ENCODE measurements around the gene TREX2. TPM values are rescaled to one million over a fixed set of nuclear protein-coding genes. Genes with fewer than 3 reads are reported as not detected.

The TREX2 gene
- total RNA-seq, 1 experiment from 2014 or later: 1.1 TPM

DNA sequence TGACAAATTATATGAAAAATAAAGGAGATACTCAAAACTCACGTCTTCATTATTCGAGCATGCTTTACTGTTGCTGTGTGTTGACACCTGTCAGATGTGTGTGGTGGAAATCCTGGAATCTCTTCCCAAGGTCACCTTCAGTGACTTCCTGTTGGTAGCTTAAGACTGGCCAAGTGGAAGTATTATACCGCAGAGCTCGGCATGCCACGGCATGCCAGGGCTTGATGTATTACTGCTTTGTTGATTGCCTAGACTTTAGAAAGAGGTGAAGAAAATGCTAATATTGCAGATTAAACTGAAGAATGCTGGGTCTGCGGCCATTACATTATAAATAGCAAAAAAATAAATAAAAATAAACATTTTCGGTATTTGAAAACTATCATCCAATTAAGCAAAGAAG, 4.6 kb downstream of the TREX2 start:
- Histone ChIP-seq H4K8ac (replicated peaks; ENCODE audit: insufficient read length, low read depth, low read length) (no peak overlapping the region), H2BK12ac (ENCODE audit: insufficient read length, low read depth, low read length) (no peak overlapping the region), H3K79me2 (ENCODE audit: insufficient read depth, low read length) (no peaks in the 10 kb centered on the region), H3K23ac (ENCODE audit: insufficient read length, low read depth, low read length) (no peak overlapping the region), H3K4me2 (ENCODE audit: insufficient read depth, insufficient read length, low read length) (no peak overlapping the region), H2AFZ (ENCODE audit: low read length) (no peak overlapping the region), H2BK15ac (ENCODE audit: low read depth, low read length) (no peak overlapping the region), H4K5ac (ENCODE audit: insufficient read length, low read depth, low read length) (no peak overlapping the region), H3K14ac (ENCODE audit: insufficient read depth, low read length) (no peak overlapping the region), H4K91ac (ENCODE audit: insufficient read length, low read depth, low read length) (no peak overlapping the region), H3K9ac (ENCODE audit: extremely low read depth, insufficient read length, low read length) (no peak overlapping the region), H3K56ac (ENCODE audit: insufficient read length, low read depth, low read length) (no peak overlapping the region), H3K79me1 (ENCODE audit: insufficient read depth, low read depth, low read length, poor library complexity, severe bottlenecking) (no peaks in the 10 kb centered on the region), H2BK5ac (ENCODE audit: insufficient read length, low read length) (no peak overlapping the region), H3K27ac (ENCODE audit: insufficient read length, low read depth, low read length) (no peak overlapping the region), H2BK20ac (ENCODE audit: low read depth, low read length, poor library complexity, severe bottlenecking) (no peak overlapping the region), H3K9me3 (ENCODE audit: control insufficient read depth, low read depth, low read length) (peaks cover 11% of the 10 kb centered on the region), H3K18ac (ENCODE audit: insufficient read length, low read depth, low read length) (no peak overlapping the region), H4K20me1 (ENCODE audit: control insufficient read depth, insufficient read depth, insufficient read length) (no peaks in the 10 kb centered on the region), H3K4me1 (ENCODE audit: insufficient read depth, low read length) (no peaks in the 10 kb centered on the region), H2BK120ac (ENCODE audit: low read depth, low read length, poor library complexity, severe bottlenecking) (no peak overlapping the region), H3K23me2 (ENCODE audit: insufficient read length, low read depth, low read length, poor library complexity, severe bottlenecking) (no peaks in the 10 kb centered on the region), H3K27me3 (ENCODE audit: insufficient read depth, low read length) (no peaks in the 10 kb centered on the region), H3K4ac (ENCODE audit: low read depth, low read length) (no peak overlapping the region), H3T11ph (ENCODE audit: low read length) (no peak overlapping the region), H2AK5ac (ENCODE audit: insufficient read length, low read length) (no peak overlapping the region)
- Mint-ChIP-seq H3K9me3 (peaks cover 53 to 73% of the 10 kb centered on the region in 2 experiments), H3K36me3 (ENCODE audit: insufficient read depth in 1 of 3, low read depth in 3 of 3) (no peaks in the 10 kb centered on the region; a peak in 1 of 7 replicates), H3K4me3 (no peak overlapping the region), H3K27me3 (ENCODE audit: low read depth) (peaks cover 7% of the 10 kb centered on the region; the same call in 1 of the 2 replicates), H3K4me1 (no peaks in the 10 kb centered on the region), H3K27ac (no peak overlapping the region)
- no CpG with 5 or more reads among the region's 7 CpGs for WGBS (ENCODE audit: extremely low coverage, insufficient read length, low lambda C conversion rate)
- TF ChIP-seq, protein P1, sequence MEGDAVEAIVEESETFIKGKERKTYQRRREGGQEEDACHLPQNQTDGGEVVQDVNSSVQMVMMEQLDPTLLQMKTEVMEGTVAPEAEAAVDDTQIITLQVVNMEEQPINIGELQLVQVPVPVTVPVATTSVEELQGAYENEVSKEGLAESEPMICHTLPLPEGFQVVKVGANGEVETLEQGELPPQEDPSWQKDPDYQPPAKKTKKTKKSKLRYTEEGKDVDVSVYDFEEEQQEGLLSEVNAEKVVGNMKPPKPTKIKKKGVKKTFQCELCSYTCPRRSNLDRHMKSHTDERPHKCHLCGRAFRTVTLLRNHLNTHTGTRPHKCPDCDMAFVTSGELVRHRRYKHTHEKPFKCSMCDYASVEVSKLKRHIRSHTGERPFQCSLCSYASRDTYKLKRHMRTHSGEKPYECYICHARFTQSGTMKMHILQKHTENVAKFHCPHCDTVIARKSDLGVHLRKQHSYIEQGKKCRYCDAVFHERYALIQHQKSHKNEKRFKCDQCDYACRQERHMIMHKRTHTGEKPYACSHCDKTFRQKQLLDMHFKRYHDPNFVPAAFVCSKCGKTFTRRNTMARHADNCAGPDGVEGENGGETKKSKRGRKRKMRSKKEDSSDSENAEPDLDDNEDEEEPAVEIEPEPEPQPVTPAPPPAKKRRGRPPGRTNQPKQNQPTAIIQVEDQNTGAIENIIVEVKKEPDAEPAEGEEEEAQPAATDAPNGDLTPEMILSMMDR (conservative IDR thresholded peaks at IDR 0.05): no peak
- no peak for DNase-seq

Measured in H9 (cell line).